HEK293 (cell line): ENCODE data around the gene BBS9.

Experiments used
- IKZF3 ChIP-seq: fragments of 450-650 bp; IDR thresholded peaks from 2 replicates; pipeline ENCODE4 v1.5.0; 2018; ENCODE audit warnings: missing biosample characterization, mild to moderate bottlenecking, missing genetic modification characterization, moderate library complexity
- OSR2 ChIP-seq: fragments of 450-650 bp; formaldehyde crosslinking; IDR thresholded peaks from 2 replicates; pipeline ENCODE4 v1.5.1; 2016; ENCODE audit warnings: missing biosample characterization, missing genetic modification characterization
- SP3 ChIP-seq: fragments of 450-650 bp; formaldehyde crosslinking; IDR thresholded peaks from 2 replicates; pipeline ENCODE4 v1.5.1; 2016; ENCODE audit warnings: missing biosample characterization, missing genetic modification characterization
- ZNF292 ChIP-seq: fragments of 450-650 bp; formaldehyde crosslinking; IDR thresholded peaks from 2 replicates; pipeline ENCODE4 v1.5.1; 2016; ENCODE audit warnings: low read depth, missing biosample characterization, missing genetic modification characterization, borderline replicate concordance
- ZNF341 ChIP-seq: fragments of 450-650 bp; formaldehyde crosslinking; IDR thresholded peaks from 2 replicates; pipeline ENCODE4; 2016; ENCODE audit warnings: low read depth, missing biosample characterization, missing genetic modification characterization
- ZNF664 ChIP-seq: fragments of 450-650 bp; formaldehyde crosslinking; IDR thresholded peaks from 2 replicates; pipeline ENCODE4 v1.5.1; 2016; ENCODE audit warnings: missing biosample characterization, missing genetic modification characterization
- TF ChIP-seq, protein P1 (sequence below): fragments of 450-650 bp; formaldehyde crosslinking; conservative IDR thresholded peaks from 2 replicates; pipeline ENCODE4 v1.5.1; 2016; ENCODE audit warnings: low read depth, missing biosample characterization, missing genetic modification characterization
- TF ChIP-seq, protein P2 (sequence below): fragments of 450-650 bp; formaldehyde crosslinking; IDR thresholded peaks from 2 replicates; pipeline ENCODE4 v1.5.1; 2016; ENCODE audit warnings: missing biosample characterization, missing genetic modification characterization
- TF ChIP-seq, protein P3 (sequence below): fragments of 450-650 bp; formaldehyde crosslinking; optimal IDR thresholded peaks from 2 replicates; pipeline ENCODE3; 2016; ENCODE audit warnings: missing biosample characterization, mild to moderate bottlenecking, missing genetic modification characterization
- TF ChIP-seq, protein P4 (sequence below): fragments of 450-650 bp; formaldehyde crosslinking; IDR thresholded peaks from 2 replicates; pipeline ENCODE4 v1.5.1; 2016; ENCODE audit warnings: missing biosample characterization, missing genetic modification characterization
- TF ChIP-seq, protein P5 (sequence below): fragments of 450-650 bp; formaldehyde crosslinking; IDR thresholded peaks from 2 replicates; pipeline ENCODE4 v1.5.1; 2017; ENCODE audit warnings: missing biosample characterization, missing genetic modification characterization
- TF ChIP-seq, protein P6 (sequence below): fragments of 450-650 bp; formaldehyde crosslinking; IDR thresholded peaks from 2 replicates; pipeline ENCODE4 v1.5.1; 2016; ENCODE audit warnings: missing biosample characterization, missing genetic modification characterization

Gene BBS9

DNA sequence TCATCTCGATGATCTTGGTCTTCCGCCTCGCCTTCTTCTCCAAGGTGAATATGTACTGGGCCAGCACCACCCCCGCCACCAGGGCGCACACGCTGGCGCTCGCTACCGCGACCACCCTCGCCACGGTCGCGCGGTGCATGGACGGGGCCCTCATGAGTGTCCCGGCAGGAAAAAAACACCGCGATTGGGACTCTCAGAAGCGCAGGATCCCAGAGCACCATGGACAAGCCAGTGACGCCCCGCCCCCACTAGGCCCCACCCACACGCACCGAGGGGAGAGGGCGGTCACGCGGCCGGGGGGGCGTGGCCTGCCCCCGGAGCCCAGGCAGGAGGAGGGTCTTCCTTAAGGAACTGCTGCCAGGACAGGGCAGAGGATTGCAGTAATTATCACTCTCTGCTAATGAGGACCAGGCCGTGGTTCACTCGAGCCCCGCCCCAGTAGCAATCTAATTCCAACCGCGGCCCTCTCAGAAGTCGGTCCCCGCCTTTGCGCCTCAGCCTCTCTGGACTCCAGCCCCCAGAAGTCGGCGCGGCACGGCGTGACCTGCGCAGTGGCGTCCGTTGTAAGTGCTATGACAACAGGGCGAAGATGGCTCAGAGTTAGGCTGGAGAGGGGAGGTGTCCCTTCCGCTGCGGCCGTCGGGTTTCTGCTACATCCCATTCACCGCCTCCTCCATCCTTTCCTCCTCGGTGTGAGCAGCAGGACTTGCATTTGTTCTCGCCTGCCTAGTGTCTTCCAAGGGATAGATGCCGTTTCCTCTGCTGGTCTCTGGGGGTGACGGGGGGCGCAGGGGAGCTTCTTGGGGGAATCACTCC is at the start of gene BBS9 (continued):
- TF ChIP-seq, protein P1, sequence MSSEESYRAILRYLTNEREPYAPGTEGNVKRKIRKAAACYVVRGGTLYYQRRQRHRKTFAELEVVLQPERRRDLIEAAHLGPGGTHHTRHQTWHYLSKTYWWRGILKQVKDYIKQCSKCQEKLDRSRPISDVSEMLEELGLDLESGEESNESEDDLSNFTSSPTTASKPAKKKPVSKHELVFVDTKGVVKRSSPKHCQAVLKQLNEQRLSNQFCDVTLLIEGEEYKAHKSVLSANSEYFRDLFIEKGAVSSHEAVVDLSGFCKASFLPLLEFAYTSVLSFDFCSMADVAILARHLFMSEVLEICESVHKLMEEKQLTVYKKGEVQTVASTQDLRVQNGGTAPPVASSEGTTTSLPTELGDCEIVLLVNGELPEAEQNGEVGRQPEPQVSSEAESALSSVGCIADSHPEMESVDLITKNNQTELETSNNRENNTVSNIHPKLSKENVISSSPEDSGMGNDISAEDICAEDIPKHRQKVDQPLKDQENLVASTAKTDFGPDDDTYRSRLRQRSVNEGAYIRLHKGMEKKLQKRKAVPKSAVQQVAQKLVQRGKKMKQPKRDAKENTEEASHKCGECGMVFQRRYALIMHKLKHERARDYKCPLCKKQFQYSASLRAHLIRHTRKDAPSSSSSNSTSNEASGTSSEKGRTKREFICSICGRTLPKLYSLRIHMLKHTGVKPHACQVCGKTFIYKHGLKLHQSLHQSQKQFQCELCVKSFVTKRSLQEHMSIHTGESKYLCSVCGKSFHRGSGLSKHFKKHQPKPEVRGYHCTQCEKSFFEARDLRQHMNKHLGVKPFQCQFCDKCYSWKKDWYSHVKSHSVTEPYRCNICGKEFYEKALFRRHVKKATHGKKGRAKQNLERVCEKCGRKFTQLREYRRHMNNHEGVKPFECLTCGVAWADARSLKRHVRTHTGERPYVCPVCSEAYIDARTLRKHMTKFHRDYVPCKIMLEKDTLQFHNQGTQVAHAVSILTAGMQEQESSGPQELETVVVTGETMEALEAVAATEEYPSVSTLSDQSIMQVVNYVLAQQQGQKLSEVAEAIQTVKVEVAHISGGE (tag by site-specific recombination), result 0 out of 2 replicates have a peak, but pooled peaks have one; percentile 53
- TF ChIP-seq, protein P2, sequence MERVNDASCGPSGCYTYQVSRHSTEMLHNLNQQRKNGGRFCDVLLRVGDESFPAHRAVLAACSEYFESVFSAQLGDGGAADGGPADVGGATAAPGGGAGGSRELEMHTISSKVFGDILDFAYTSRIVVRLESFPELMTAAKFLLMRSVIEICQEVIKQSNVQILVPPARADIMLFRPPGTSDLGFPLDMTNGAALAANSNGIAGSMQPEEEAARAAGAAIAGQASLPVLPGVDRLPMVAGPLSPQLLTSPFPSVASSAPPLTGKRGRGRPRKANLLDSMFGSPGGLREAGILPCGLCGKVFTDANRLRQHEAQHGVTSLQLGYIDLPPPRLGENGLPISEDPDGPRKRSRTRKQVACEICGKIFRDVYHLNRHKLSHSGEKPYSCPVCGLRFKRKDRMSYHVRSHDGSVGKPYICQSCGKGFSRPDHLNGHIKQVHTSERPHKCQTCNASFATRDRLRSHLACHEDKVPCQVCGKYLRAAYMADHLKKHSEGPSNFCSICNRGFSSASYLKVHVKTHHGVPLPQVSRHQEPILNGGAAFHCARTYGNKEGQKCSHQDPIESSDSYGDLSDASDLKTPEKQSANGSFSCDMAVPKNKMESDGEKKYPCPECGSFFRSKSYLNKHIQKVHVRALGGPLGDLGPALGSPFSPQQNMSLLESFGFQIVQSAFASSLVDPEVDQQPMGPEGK (tag by site-specific recombination), result peak; percentile 86
- TF ChIP-seq ZNF341 (tag by site-specific recombination), result peak; percentile 71
- TF ChIP-seq OSR2 (tag by site-specific recombination), result peak; percentile 32; the same call in 1 of the 2 replicates
- TF ChIP-seq, protein P3, sequence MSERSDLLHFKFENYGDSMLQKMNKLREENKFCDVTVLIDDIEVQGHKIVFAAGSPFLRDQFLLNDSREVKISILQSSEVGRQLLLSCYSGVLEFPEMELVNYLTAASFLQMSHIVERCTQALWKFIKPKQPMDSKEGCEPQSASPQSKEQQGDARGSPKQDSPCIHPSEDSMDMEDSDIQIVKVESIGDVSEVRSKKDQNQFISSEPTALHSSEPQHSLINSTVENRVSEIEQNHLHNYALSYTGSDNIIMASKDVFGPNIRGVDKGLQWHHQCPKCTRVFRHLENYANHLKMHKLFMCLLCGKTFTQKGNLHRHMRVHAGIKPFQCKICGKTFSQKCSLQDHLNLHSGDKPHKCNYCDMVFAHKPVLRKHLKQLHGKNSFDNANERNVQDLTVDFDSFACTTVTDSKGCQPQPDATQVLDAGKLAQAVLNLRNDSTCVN (tag by site-specific recombination), result peak; percentile 84
- TF ChIP-seq, protein P4, sequence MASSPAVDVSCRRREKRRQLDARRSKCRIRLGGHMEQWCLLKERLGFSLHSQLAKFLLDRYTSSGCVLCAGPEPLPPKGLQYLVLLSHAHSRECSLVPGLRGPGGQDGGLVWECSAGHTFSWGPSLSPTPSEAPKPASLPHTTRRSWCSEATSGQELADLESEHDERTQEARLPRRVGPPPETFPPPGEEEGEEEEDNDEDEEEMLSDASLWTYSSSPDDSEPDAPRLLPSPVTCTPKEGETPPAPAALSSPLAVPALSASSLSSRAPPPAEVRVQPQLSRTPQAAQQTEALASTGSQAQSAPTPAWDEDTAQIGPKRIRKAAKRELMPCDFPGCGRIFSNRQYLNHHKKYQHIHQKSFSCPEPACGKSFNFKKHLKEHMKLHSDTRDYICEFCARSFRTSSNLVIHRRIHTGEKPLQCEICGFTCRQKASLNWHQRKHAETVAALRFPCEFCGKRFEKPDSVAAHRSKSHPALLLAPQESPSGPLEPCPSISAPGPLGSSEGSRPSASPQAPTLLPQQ (tag by site-specific recombination), result peak; percentile 26; the same call in 1 of the 2 replicates
- TF ChIP-seq SP3 (tag by site-specific recombination), result peak; percentile 86
- TF ChIP-seq, protein P5, sequence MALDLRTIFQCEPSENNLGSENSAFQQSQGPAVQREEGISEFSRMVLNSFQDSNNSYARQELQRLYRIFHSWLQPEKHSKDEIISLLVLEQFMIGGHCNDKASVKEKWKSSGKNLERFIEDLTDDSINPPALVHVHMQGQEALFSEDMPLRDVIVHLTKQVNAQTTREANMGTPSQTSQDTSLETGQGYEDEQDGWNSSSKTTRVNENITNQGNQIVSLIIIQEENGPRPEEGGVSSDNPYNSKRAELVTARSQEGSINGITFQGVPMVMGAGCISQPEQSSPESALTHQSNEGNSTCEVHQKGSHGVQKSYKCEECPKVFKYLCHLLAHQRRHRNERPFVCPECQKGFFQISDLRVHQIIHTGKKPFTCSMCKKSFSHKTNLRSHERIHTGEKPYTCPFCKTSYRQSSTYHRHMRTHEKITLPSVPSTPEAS, result no peak
- TF ChIP-seq, protein P6, sequence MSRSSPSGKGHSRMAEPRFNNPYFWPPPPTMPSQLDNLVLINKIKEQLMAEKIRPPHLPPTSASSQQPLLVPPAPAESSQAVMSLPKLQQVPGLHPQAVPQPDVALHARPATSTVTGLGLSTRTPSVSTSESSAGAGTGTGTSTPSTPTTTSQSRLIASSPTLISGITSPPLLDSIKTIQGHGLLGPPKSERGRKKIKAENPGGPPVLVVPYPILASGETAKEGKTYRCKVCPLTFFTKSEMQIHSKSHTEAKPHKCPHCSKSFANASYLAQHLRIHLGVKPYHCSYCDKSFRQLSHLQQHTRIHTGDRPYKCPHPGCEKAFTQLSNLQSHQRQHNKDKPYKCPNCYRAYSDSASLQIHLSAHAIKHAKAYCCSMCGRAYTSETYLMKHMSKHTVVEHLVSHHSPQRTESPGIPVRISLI, result peak; percentile 92
- no peak for TF ChIP-seq ZNF664
- TF ChIP-seq ZNF292, result no peak
- TF ChIP-seq IKZF3 (tag by site-specific recombination), result peak; percentile 80; the same call in 1 of the 2 replicates
